ENCODE data around the gene POLD4. TPM values are rescaled to one million over a fixed set of nuclear protein-coding genes. Genes with fewer than 3 reads are reported as not detected.

Gene POLD4
- total and polyA plus RNA-seq, 10 donors: 81.4 to 290 (median 128) TPM

DNA sequence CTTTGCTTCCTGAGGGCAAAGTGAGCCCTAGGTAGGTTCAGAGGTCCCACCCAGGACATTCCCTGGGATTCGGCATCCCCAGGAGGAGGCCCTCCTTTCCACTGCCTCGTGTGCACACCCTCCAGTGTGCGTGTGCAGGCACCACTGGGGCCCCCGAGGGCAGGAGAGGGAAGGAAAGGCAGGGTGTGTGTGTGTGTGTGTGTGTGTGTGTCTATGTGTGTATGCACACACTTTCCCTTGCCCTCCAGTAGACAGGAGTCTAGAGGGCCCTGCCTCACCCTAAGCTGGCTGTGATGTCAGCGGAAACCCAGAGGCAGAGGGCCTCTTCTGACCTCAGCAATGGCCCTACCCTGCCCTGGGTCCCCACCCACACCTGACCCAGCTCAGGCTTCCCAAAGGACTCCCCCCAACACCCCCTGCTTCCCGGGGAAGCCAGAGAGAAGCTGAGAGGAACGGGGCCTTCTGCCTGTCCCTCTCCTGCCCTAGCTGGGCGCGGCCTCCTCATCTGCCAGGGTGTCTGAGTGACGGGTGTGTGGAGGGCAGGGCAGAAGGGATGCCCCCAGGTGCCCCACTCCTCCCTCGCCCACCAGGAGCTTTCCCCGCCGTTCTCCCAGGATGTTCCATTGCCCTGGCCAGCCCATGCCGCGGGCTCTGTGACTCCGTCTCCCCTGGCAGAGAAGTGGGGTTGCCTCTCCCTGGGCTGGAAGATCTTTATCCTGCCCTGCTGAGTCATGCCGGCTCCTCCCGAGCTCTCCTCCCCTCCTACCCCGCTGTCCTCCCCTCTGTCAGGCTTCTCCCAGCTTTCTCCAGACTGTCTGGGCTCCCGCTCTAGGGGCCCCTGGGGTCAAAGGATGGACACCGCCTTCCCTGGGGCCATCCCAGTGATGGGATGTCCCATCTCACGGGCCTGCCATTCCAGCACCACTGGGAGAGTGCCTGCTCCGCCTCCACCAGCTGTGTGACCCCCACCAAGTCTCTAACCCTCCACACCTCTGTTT, 26.0 kb upstream of the POLD4 start:
- Histone ChIP-seq H3K4me3 (no peak overlapping the region), H3K9me3 (no peaks in the 10 kb centered on the region), H3K27me3 (replicated peaks in 1 of 7) (peaks cover 0 to 3% (median 0%) of the 10 kb centered on the region in 7 donors), H3K36me3 (no peaks in the 10 kb centered on the region), H3K4me1 (peaks cover 11 to 61% (median 34%) of the 10 kb centered on the region in 6 donors), H3K27ac (peak overlapping the region in 1 of 8 donors; percentile 47)
- intact Hi-C loops (cut with DNase I; ENCODE audit: low total_unique reads): loop anchor here (5.0 to 10.0 kb wide), 2 partner anchors 32 to 125 kb away; no protein-coding TSS in a partner anchor
- 65 to 83% (median 75%) methylated on average over 20 to 23 of the region's 23 CpGs for WGBS, 5 donors
- no peak for DNase-seq
- TF ChIP-seq POLR2AphosphoS5 (IDR thresholded peaks at IDR 0.05) (no peak), POLR2A (IDR thresholded peaks at IDR 0.05) (no peak)
- TF ChIP-seq, protein P1, sequence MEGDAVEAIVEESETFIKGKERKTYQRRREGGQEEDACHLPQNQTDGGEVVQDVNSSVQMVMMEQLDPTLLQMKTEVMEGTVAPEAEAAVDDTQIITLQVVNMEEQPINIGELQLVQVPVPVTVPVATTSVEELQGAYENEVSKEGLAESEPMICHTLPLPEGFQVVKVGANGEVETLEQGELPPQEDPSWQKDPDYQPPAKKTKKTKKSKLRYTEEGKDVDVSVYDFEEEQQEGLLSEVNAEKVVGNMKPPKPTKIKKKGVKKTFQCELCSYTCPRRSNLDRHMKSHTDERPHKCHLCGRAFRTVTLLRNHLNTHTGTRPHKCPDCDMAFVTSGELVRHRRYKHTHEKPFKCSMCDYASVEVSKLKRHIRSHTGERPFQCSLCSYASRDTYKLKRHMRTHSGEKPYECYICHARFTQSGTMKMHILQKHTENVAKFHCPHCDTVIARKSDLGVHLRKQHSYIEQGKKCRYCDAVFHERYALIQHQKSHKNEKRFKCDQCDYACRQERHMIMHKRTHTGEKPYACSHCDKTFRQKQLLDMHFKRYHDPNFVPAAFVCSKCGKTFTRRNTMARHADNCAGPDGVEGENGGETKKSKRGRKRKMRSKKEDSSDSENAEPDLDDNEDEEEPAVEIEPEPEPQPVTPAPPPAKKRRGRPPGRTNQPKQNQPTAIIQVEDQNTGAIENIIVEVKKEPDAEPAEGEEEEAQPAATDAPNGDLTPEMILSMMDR (IDR thresholded peaks at IDR 0.05 in 8 of 11, conservative IDR thresholded peaks at IDR 0.05 in 3 of 11): no peak

DNA sequence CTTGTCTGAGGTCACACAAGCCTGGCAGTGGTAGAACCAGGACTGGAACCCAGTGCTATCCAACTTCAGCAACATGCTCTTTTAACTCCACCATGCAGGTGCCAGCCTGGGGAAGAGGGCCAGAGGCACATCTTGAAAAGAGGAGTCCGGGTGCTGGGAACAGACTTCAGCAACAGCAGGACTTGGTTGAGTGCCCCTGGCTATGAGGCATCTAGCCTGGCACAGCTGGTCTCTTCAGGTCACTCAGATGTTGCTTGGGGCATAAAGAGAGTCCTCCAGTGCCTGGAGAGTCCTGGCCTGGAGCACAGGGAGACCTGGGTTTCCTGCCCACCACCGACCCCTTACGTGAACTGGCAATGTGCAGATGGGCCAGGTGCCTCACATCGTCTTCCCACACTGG, 25.2 kb upstream of the POLD4 start:
- peak overlapping the region in 1 of 8 donors; percentile 47 for H3K27ac ChIP-seq
- WGBS, 5 donors: 87 to 93% (median 90%) methylated on average over 2 to 4 of the region's 4 CpGs
- H3K9me3 ChIP-seq: no peaks in the 10 kb centered on the region
- H3K36me3 ChIP-seq: no peaks in the 10 kb centered on the region
- TF ChIP-seq POLR2A (IDR thresholded peaks at IDR 0.05) (no peak), POLR2AphosphoS5 (IDR thresholded peaks at IDR 0.05) (no peak)
- TF ChIP-seq, protein P1 (IDR thresholded peaks at IDR 0.05 in 8 of 11, conservative IDR thresholded peaks at IDR 0.05 in 3 of 11): no peak
- H3K4me3 ChIP-seq: no peak overlapping the region
- intact Hi-C loops (cut with DNase I; ENCODE audit: low total_unique reads): no loop called here
- peaks cover 0 to 5% (median 0%) of the 10 kb centered on the region in 7 donors for H3K27me3 ChIP-seq (replicated peaks in 1 of 7)
- peaks cover 17 to 69% (median 41%) of the 10 kb centered on the region in 6 donors for H3K4me1 ChIP-seq
- DNase-seq: no peak

DNA sequence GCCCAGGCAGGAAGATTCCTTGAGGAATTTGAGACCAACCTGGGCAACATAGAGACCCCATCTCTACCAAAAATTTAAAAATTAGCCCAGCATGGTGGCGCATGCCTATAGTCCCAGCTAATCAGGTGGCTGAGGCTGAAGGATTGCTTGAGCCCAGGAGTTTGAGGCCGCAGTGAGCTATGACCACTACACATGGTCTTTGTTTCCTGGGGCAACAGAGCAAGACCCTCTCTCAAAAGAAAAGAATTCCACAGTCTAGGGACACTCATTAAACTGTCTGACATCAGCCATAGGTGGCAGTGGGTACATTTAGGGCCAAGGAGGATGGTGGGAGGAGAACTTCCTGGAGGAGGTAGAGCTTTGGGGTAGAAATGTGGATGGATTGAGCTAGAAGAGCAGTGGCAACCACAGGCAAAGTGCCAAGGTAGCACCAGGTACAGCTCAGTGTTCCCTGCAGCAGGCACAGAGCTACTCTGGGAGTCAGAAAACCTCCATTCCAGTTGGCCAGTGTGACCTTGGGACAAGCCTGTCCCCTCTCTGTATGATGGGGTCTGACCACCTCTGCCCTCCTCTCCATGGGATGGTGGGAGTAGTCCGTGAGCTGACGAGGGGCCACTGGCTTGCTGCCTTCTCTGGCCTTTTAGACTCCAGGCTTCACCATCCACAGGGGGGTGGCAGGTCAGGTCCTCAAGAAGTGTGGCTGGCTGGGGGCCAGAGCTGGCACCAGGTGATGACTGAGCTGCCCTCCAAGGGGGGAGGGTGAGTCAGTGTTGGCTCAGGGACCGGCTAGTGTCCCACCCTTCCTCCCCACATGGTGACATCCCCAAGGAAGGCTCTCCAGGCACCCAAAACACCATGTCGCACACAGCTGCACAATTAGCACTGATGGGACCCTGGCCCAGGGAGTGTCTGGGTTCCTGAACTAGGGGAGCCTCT, 23.8 kb upstream of the POLD4 start:
- intact Hi-C loops (cut with DNase I; ENCODE audit: low total_unique reads): no loop called here
- WGBS, 5 donors: 83 to 91% (median 88%) methylated on average over 5 to 6 of the region's 6 CpGs
- no peak for DNase-seq
- Histone ChIP-seq H3K36me3 (no peaks in the 10 kb centered on the region), H3K4me3 (no peak overlapping the region), H3K27ac (no peak overlapping the region), H3K27me3 (replicated peaks in 1 of 7) (peaks cover 0 to 17% (median 0%) of the 10 kb centered on the region in 7 donors), H3K9me3 (no peaks in the 10 kb centered on the region), H3K4me1 (peaks cover 14 to 68% (median 40%) of the 10 kb centered on the region in 6 donors)
- TF ChIP-seq, protein P1 (IDR thresholded peaks at IDR 0.05 in 8 of 11, conservative IDR thresholded peaks at IDR 0.05 in 3 of 11): no peak
- TF ChIP-seq POLR2AphosphoS5 (IDR thresholded peaks at IDR 0.05) (no peak), POLR2A (IDR thresholded peaks at IDR 0.05) (no peak)

All from spleen (tissue), 11 donors.